ENCODE measurements around the gene OR13C3.
"Not testable (repeated sequence)": the region's sequence is repeated elsewhere in the genome, so short reads cannot be mapped to it uniquely, and the experiment has no call there.

Gene OR13C3

GRCh38 chr9:104553261-104553660 is 16.6 kb upstream of the OR13C3 start:
- no peak for DNase-seq (ENCODE audit: low read depth in 1 of 2, low spot score in 1 of 2)
- H3K27ac ChIP-seq (replicated peaks) = no peak overlapping the region
- H3K27me3 ChIP-seq (ENCODE audit: insufficient read depth, poor library complexity, severe bottlenecking) = no peaks in the 10 kb centered on the region
- TF ChIP-seq POLR2AphosphoS5 (IDR thresholded peaks at IDR 0.05; ENCODE audit: low read depth) = no peak
- H3K4me3 ChIP-seq (replicated peaks; ENCODE audit: insufficient read depth, low read length) = no peak overlapping the region

DNA sequence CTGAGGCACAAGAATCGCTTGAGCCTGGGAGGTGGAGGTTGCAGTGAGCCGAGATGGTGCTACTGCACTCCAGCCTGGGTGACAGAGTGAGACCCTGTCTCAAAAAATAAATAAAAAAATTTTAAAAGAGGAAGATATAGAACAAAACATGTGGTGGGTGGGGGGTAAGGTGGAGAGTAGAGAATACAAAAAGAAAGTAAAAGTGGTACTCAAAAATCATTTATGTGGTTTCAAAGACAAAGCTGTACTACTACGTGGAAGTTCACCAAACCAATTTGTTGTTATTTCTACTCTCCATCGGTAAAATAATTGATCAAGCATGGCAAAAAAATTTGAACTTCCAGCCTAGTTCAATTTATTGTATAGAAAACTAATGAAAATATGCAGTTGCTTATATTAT is 8.0 kb upstream of the OR13C3 start:
- Histone ChIP-seq H3K27me3 (ENCODE audit: insufficient read depth, poor library complexity, severe bottlenecking) (no peaks in the 10 kb centered on the region), H3K27ac (replicated peaks) (no peak overlapping the region), H3K4me3 (replicated peaks; ENCODE audit: insufficient read depth, low read length) (no peak overlapping the region)
- TF ChIP-seq GABPA (IDR thresholded peaks at IDR 0.05; ENCODE audit: low read depth) (no peak), SPI1 (IDR thresholded peaks at IDR 0.05; ENCODE audit: borderline replicate concordance, low read depth) (no peak), CTCF (IDR thresholded peaks at IDR 0.05; ENCODE audit: insufficient read depth, low read length) (no peak), POLR2AphosphoS5 (IDR thresholded peaks at IDR 0.05; ENCODE audit: low read depth) (no peak)
- TF ChIP-seq, protein P1, sequence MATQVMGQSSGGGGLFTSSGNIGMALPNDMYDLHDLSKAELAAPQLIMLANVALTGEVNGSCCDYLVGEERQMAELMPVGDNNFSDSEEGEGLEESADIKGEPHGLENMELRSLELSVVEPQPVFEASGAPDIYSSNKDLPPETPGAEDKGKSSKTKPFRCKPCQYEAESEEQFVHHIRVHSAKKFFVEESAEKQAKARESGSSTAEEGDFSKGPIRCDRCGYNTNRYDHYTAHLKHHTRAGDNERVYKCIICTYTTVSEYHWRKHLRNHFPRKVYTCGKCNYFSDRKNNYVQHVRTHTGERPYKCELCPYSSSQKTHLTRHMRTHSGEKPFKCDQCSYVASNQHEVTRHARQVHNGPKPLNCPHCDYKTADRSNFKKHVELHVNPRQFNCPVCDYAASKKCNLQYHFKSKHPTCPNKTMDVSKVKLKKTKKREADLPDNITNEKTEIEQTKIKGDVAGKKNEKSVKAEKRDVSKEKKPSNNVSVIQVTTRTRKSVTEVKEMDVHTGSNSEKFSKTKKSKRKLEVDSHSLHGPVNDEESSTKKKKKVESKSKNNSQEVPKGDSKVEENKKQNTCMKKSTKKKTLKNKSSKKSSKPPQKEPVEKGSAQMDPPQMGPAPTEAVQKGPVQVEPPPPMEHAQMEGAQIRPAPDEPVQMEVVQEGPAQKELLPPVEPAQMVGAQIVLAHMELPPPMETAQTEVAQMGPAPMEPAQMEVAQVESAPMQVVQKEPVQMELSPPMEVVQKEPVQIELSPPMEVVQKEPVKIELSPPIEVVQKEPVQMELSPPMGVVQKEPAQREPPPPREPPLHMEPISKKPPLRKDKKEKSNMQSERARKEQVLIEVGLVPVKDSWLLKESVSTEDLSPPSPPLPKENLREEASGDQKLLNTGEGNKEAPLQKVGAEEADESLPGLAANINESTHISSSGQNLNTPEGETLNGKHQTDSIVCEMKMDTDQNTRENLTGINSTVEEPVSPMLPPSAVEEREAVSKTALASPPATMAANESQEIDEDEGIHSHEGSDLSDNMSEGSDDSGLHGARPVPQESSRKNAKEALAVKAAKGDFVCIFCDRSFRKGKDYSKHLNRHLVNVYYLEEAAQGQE (IDR thresholded peaks at IDR 0.05; ENCODE audit: insufficient replicate concordance, low read depth) = no peak
- no peak for DNase-seq (ENCODE audit: low read depth in 1 of 2, low spot score in 1 of 2)

- TF ChIP-seq, protein P1 (IDR thresholded peaks at IDR 0.05; ENCODE audit: insufficient replicate concordance, low read depth) = no peak
- TF ChIP-seq POLR2AphosphoS5 (IDR thresholded peaks at IDR 0.05; ENCODE audit: low read depth) (no peak), SPI1 (IDR thresholded peaks at IDR 0.05; ENCODE audit: borderline replicate concordance, low read depth) (no peak), CTCF (IDR thresholded peaks at IDR 0.05; ENCODE audit: insufficient read depth, low read length) (no peak)
- Histone ChIP-seq H3K27ac (replicated peaks) (no peak overlapping the region), H3K27me3 (ENCODE audit: insufficient read depth, poor library complexity, severe bottlenecking) (no peaks in the 10 kb centered on the region), H3K4me3 (replicated peaks; ENCODE audit: insufficient read depth, low read length) (no peak overlapping the region)
- no peak for DNase-seq (ENCODE audit: low read depth in 1 of 2, low spot score in 1 of 2)
Observed at GRCh38 chr9:104539275-104539674, 2.6 kb upstream of the OR13C3 start.

DNA sequence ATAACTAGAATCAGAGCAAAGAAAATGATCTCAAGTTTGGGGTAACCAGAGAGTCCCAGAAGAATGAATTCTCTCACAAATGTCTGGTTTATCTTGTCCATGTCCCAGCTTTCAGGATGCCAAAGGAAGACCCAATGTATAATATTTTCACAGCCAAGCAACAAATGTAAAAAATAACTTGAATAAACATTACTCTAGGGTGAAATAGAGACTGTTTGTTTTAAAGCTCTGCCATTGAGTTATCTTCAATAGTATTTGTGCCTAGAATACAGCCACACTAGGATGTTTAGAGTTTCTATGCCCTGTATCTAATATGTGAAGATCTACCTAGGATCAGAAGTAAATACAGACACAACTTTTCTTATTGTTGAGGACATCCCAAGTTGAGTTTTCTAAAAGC is 9.5 kb downstream of the OR13C3 start, which contains the start of gene OR13C4:
Gene OR13C4, minus strand, starts transcription at position 101 of the 400 bp plus-strand sequence. Its CDS starts 0 bp downstream, at position 101.
- Histone ChIP-seq H3K4me3 (replicated peaks; ENCODE audit: insufficient read depth, low read length) (no peak within 1 kb of the TSS), H3K27ac (replicated peaks) (no peak within 1 kb of the TSS), H3K27me3 (ENCODE audit: insufficient read depth, poor library complexity, severe bottlenecking) (no peaks in the 10 kb centered on the region)
- no peak for DNase-seq (ENCODE audit: low read depth in 1 of 2, low spot score in 1 of 2)
- TF ChIP-seq, protein P1 (IDR thresholded peaks at IDR 0.05; ENCODE audit: insufficient replicate concordance, low read depth) = no peak
- TF ChIP-seq CTCF (IDR thresholded peaks at IDR 0.05; ENCODE audit: insufficient read depth, low read length) (no peak), POLR2AphosphoS5 (IDR thresholded peaks at IDR 0.05; ENCODE audit: low read depth) (no peak), SPI1 (IDR thresholded peaks at IDR 0.05; ENCODE audit: borderline replicate concordance, low read depth) (no peak), GABPA (IDR thresholded peaks at IDR 0.05; ENCODE audit: low read depth) (no peak)

DNA sequence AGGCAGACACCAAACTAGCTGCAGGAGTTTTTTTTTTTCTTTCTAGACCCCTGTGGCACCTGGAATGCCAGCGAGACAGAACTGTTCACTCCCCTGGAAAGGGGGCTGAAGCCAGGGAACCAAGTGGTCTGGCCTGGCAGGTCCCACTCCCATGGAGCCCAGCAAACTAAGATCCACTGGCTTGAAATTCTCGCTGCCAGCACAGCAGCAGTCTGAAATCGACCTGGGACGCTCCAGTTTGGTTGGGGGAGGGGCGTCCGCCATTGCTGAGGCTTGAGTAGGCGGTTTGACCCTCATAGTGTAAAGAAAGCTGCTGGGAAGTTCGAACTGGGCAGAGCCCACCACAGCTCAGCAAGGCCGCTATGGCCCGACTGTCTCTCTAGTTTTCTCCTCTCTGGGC is 16.4 kb downstream of the OR13C3 start:
- DNase-seq (ENCODE audit: low read depth in 1 of 2, low spot score in 1 of 2); H3K27ac ChIP-seq (replicated peaks); H3K4me3 ChIP-seq (replicated peaks; ENCODE audit: insufficient read depth, low read length): not testable (repeated sequence)

More for the DNA sequence above, 16.4 kb downstream of the OR13C3 start:
- H3K27me3 ChIP-seq (ENCODE audit: insufficient read depth, poor library complexity, severe bottlenecking) = not testable (repeated sequence)
